OCI-LY7 (cell line): Measurements from ENCODE around the gene SEC61B.

Experiments
- EZH2phosphoT487 ChIP-seq: fragments of 200-600 bp; sonication (generic); IDR thresholded peaks from 2 replicates; pipeline ENCODE4 v1.6.1; 2018; ENCODE audit warnings: low read depth, borderline replicate concordance, mild to moderate bottlenecking, mixed run types, antibody characterized with exemption, low read length, moderate library complexity, mixed read lengths
- TF ChIP-seq, protein P1 (sequence below): fragments of 200-600 bp; sonication (generic); conservative IDR thresholded peaks from 2 replicates; pipeline ENCODE4 v1.5.1; 2014; ENCODE audit warnings: mild to moderate bottlenecking, antibody characterized with exemption, low read length, moderate library complexity, mixed read lengths

DNA sequence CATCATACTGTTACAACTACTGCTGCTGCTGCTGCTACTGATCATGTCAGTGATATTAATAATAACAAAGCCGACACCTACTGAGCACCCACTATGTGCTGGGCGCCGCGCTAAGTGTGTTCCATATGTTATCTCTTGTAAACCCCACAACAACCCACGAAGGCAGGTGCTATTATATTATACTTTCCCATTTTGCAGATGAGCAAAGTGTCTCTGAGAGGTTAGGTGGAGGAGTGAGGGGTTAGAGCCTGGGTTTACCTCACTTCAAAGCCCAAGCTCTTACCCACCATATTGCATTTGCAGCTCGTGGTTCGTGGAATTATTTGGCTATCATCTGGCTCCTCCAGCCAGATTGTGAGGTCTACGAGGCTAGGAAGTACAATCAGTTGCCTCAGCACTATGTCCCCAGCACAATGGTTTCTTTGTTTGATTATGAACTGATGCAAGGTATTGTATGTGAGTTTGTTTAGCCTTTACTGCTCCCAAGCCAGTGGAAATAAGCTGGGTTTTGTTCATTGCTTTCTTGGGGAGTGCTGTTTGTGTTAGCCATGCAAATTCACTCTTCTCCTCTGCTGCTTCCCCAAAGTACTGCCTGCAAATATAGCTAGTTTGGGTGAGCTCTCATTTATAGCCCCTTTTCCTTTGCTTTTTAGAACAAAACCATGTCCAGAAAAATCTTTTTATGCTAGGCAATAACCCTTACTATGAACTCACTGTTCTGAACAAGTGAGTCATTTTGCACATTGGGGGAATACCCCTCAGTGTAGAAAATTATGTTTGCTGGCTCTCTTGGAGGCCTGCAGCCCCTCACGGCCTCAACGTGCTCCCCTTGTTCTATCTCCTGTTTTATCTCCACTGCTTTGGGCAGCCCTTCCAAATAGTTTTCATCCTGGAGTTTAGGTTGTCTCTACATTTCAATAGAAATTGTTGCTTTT lies 48.2 kb upstream of the SEC61B start:
- TF ChIP-seq, protein P1, sequence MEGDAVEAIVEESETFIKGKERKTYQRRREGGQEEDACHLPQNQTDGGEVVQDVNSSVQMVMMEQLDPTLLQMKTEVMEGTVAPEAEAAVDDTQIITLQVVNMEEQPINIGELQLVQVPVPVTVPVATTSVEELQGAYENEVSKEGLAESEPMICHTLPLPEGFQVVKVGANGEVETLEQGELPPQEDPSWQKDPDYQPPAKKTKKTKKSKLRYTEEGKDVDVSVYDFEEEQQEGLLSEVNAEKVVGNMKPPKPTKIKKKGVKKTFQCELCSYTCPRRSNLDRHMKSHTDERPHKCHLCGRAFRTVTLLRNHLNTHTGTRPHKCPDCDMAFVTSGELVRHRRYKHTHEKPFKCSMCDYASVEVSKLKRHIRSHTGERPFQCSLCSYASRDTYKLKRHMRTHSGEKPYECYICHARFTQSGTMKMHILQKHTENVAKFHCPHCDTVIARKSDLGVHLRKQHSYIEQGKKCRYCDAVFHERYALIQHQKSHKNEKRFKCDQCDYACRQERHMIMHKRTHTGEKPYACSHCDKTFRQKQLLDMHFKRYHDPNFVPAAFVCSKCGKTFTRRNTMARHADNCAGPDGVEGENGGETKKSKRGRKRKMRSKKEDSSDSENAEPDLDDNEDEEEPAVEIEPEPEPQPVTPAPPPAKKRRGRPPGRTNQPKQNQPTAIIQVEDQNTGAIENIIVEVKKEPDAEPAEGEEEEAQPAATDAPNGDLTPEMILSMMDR, result no peak
- TF ChIP-seq EZH2phosphoT487, result no peak
